ENCODE results near the gene KLHL24.

GRCh38 chr3:183711516-183711915 lies 76.1 kb downstream of the KLHL24 start:
- no peak for TF ChIP-seq CTCF (conservative IDR thresholded peaks at IDR 0.05)
- TF ChIP-seq EZH2 (IDR thresholded peaks at IDR 0.05; ENCODE audit: low read depth) = no peak
